Ureter (tissue), 1 donor: Measurements from ENCODE around the gene CPZ. TPM values are rescaled to one million over a fixed set of nuclear protein-coding genes. Genes with fewer than 3 reads are reported as not detected.
"Not testable (repeated sequence)": the region's sequence is repeated elsewhere in the genome, so short reads cannot be mapped to it uniquely, and the experiment has no call there.

Source experiments
- DNase-seq: peaks from one replicate; pipeline ENCODE4 v3.0.0-alpha.2; 2020; ENCODE audit warnings: low spot score
- total RNA-seq: library from RNA; stranded (reverse); gene quantifications from one replicate; pipeline ENCODE4 v1.2.4, GENCODE V29; 2023
- donor health status: DM: yes; HTN: yes; CAD: no.

CPZ gene
- total RNA-seq, 1 donor from 2014 or later: 7.4 TPM

DNA sequence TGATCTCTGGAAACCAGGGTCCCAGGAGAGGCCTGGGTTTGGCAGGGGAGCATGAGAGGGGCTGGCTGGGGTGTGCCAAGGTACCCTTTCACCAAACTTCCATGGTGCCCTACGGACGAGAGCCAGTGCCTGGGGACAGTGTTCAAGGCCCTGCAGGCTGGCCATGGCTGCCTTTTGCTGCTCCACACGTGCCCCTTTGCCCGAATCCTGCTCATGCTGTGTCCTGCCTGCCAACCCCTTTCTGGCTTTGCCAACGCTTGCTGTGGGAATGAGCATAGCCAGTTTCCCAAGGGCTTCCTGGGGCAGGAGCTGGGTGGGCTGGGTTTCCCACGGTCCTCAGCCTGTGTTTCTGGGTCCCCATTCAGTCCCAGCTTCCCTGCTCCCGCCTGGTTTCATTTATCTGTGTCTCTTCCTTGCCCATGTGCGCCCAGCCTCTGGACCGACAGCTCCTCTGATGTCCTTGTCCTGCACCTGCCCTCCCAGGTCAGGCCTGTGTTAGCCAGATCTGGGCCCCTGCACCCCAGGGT, 17.3 kb downstream of the CPZ start:
- no peak for DNase-seq

DNA sequence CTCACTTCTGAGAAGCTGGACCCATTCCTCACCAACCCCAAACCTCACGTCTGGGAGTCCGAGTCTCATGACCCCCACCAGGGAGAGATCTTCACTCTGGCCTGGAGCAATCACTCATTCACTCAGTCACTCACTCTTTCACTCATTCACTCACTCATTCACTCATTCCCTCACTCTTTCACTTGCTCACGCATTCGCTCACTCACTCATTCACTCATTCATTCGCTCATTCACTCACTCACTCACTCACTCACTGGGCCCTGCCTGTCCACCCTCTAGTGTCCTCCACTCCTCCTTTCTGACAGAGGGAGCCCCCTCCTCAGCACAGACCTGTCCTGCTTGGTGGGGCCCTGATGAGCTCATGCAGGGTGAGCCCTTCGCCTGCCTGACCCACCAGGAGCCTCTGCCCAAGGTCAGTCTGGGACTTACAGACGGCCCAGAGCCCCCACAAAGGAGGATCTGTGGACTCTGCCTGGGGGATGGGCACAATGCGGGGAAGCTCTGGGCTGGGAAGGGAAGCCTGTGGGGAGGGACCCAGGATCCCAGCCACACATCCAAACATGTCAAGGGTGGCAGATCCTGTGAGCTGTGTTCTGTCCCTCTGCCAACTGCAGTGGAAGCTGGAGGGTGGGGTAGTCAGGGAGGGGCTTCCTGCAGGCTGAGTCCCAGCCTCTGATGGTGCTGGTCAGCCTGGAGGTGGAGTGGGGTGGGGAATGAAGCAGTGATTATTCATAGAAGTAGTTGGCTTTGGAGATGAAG, 18.5 kb downstream of the CPZ start:
- DNase-seq: no peak

DNA sequence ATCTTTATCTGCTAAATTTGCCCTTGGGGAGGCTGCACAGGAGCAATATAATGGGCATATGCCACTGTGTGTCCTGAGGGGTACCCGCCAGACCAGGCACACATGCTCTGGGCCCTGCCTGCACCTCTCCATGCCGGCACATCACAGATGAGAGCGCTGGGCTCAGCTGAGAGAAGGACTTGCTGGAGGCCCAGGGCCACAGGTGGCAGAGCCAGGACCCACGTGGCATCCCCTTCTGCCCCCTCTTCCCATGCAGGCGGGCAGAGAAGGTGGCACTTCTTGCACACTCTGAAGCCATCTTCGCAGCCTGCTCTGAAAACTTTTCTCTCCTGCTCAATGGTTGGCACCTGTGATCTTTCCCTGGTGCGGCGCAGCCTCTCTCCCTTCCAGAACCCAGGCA, 20.1 kb downstream of the CPZ start:
- no peak for DNase-seq

DNA sequence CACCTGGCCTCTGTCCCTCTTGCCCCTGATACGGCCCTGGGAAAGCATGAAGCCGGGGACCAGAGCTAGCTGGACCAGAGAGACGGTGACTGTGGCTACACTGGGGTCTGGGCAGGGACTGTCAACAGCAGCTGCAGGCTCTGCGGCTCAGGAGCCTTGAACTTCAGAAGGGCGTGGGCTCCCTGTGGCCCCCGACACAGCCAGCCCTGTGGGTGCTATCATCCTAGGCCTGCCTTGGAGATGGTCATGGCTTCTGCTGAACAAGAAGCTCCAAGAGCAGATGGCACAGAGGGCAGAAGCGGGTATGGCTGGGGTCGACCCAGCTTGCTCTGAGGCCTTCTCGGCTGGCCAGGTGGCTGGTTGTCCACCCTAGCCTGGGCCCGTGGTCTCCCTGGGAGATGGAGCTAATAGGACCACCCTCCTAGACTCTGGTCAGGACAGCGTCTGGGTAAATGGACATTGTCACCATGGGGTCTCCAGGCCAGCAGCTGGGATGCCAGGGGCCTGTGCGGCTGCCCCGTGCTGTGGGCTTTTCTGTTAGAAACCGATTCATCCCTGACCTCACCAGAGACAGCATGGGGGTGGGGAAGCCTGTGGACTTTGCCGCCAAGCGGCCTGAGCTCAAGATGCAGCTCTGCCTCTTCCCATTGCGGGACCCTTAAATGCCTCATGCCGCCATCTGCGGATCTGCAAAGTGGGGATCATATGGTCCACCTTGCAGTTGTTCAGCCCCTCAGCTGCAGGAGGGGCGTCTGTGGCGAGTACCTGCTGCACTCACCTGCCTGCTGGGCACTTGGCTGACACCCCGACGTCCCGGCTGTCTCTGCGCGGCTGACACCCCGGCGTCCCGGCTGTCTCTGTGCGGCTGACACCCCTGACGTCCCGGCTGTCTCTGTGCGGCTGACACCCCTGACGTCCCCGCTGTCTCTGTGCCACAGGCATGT, 21.1 kb downstream of the CPZ start:
- no peak for DNase-seq

DNA sequence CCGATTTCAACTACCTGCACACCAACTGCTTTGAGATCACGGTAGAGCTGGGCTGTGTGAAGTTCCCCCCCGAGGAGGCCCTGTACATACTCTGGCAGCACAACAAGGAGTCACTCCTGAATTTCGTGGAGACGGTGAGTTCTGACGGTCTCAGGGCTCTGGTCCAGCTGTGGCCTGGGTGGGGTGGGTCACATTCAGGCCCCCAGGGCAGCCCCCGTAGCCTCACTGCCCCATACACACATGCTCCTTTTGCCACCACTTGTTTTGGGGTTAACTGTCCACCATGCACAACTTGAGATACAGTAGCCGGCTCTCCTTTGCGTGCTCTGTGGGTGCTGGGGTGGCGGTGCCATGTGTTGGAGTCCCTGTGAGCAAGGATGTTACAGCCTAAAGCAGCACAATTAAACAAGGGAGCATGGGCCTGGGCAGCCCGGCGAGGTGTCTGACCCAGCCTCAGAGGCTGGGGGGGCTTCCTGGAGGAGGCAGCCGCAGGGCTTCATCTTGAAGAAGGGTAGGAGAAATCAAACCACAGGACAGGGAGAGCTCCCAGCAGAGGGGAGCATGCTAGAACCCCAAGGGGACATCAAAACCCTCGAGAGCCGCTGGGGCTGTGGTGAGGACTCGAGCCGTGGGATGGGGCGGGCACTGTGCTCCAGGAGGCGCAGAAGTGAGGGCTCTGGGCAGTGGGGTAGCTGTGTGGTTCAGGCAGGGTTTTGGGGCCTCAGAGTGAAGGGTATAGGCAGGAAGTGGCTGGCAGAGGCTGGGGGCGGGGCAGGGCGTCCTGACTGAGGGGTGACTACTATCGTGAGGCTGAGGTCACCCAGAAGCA, 22.0 kb downstream of the CPZ start:
- DNase-seq: no peak

DNA sequence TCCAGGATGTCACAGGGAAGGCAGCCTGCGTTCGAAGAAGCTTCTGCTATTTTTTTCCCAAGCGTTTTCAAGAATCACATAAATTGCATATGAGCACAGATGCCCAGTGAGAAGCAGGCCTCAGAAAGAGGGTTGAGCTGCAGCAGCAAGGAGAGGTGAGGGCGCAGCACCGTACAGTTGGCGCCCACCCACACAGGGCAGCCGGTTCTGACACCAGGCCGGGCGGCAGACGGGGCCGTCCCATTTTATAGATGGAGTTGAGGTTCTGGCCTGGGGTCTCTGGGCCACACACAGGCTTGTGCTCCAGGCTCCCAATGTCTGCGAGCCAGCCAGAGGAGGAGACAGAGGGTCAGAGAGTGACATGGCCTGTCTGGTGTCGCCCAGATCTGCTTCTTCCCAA, 22.8 kb downstream of the CPZ start:
- DNase-seq: no peak

DNA sequence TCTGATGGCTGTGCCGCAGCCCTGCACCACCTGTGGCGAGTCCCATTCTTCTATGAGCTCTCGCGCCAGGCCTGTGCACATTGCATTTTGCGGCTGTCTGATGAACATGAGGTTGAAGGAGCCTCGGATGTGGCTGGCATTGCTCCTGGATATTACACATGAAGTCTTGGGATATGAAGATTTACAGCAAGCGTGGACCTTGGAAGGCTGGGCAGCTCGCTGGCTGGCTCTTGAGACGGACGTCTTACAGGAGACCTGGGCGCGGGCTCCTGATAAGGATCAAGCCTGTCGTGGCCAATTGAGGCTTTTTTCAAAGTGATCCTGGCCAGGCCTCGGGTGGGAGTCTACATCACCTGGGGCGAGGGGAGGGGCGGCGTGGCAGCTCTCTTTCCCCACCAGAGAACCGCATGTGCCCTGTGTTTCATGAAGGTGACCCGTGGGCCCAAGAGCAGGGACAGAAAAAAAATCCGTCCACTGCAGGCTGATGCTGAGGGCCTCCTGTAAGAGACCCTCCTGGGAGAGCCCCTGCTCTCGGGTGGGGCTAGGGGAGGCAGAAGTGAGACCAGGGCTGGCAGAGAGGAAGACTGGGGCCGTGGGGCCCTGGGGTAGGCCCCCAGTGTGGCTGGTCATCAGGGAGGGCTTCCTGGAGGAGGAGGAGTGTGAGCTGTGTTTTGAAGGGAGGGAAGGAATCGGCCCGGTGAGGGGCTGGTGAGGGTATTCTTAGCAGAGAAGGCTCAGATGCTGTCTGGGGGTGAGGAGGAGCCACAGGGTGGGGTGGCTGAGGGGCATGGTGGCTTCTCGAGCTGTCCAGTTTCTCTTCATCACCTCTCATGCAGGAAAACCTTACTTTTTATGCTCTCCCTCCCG, 23.6 kb downstream of the CPZ start:
- DNase-seq: no peak

DNA sequence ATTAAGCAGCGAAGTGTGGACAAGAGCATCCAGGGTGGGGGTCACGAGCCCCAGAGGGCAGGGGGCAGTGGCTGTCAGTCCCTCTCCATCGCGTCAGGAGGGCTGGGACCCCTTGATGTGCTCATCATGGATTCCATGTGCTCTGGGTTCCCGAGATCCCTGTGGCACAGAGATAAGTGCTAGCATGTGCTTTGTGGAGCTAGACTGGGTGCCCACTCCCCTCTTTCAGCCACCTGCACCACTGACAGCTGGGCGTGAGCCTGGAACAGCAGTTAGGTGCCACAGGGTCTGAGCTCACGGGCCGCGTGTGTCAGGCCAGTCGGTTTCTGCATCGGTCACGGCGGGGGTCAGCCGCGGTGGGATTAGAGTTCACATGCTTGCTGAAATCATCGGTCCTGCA, 24.3 kb downstream of the CPZ start:
- DNase-seq: no peak

DNA sequence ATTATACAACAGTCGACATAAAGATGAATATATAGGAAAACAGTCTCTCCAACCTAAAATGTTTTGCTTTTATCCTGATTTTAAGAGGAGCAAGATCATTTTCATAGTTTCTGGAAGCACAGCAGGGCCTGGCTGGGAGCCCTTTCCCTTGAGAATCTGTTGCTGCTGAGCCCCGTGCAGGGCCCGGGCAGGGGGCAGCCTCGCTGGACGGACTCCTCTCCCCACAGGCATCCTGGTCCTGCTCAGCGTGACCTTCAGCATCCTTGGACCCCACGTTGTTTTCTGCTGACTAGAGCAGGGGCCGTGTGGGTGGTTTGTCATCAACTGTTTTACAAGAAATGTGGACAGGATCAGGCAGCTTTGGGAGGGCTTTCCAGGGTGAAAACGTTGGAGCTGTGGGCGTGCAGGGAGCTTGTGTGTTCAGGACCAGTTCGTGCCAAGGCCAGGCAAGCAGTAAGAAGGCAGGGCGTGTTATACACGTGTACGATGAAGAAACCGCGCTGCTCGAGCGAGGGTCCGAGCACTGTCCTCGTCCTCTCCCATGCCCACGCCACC, 25.0 kb downstream of the CPZ start:
- DNase-seq: no peak

DNA sequence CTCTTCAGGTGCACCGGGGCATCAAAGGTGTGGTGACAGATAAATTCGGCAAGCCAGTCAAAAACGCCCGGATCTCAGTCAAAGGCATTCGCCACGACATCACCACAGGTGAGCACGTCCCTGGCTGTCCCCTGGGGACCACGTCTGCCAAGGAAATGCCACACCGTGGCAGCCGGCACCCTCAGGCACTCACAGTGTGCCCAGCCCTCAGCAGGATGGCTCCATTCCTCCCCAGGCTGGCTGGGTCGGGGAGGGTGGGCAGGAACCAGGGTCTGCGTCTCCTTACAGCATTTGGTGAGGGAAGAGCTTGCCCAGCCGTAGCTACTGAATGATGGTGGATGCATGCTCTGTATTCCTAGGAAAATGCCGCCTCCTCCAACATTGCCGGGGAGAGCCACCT, 25.9 kb downstream of the CPZ start:
- DNase-seq: no peak

DNA sequence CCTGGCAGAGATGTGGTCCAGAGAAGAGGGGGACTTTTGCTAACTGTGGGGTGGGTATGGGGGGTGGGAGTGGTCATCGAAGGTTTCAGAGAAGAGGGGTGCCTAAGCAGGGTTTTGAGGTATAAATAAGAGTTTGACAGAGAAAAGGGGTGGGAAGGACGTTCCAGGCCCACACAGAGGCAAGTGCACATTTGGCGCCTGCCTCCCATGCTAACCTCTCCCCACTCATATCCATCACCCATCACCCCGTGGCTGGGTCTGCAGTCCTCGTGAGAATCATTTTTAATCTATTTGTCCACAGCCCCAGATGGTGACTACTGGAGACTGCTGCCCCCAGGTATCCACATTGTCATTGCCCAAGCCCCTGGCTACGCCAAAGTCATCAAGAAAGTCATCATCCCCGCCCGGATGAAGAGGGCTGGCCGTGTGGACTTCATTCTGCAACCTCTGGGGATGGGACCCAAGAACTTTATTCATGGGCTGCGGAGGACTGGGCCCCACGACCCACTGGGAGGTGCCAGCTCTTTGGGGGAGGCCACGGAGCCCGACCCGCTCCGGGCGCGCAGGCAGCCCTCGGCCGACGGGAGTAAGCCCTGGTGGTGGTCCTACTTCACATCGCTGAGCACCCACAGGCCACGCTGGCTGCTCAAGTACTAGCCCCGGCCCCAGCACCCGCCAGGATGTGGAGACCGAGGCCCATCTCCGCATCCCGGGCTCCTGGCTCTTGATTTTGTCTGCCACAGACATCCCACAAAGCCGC, 26.6 kb downstream of the CPZ start:
- DNase-seq: no peak

DNA sequence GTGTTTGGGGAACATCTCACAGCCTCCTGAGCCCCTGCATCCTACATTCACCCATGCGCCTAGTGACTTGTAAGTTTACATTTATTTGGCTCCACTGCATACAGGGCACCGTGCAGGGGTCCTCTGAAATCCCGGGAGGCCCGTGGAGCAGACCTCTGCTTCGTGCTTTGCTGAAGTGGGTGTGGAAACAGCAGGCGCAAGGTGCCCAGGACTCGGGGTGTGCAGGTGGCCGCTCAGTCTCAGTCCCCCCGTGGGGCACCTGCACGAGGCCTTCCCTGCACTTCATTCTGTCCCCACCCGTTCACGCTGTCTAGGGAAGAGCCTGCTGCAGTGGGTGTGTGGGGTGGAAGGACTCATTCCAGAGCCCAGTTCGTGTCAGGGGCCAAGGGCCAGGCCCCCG, 28.6 kb downstream of the CPZ start:
- DNase-seq: not testable (repeated sequence)

DNA sequence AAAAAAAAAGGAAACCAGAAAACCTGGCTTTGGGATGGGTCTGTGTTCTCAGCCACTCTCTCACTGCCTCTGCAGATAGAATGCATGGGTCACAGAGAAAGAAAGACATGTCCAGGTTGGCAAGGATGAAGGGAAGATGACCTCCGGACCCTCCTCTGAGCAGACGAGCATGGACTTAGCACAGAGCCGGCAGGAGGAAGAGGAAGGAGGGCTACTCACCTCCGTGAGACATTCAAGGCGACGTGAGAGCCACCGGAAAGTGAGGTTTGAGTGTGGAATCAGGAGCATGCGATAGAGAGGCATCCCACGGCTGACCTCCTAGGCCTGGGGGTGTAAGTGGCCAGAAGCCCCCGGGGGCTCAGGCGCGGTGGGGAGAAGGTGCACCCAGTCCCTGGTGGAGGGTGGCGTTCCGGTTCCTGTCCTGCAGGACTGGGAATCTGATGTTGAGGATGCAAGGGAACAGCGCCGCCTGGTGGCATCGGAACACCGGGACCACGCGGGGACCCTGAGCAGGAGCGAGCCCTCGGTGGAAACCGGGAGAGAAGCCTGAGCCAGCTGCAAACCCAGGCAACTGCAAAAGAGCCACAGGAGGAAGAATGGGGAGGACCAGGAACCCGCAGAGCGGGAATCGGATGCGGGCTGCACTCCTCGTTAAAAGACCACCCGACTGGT, 32.2 kb downstream of the CPZ start:
- DNase-seq: not testable (repeated sequence)

DNA sequence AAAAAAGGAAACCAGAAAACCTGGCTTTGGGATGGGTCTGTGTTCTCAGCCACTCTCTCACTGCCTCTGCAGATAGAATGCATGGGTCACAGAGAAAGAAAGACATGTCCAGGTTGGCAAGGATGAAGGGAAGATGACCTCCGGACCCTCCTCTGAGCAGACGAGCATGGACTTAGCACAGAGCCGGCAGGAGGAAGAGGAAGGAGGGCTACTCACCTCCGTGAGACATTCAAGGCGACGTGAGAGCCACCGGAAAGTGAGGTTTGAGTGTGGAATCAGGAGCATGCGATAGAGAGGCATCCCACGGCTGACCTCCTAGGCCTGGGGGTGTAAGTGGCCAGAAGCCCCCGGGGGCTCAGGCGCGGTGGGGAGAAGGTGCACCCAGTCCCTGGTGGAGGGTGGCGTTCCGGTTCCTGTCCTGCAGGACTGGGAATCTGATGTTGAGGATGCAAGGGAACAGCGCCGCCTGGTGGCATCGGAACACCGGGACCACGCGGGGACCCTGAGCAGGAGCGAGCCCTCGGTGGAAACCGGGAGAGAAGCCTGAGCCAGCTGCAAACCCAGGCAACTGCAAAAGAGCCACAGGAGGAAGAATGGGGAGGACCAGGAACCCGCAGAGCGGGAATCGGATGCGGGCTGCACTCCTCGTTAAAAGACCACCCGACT, 37.8 kb downstream of the CPZ start:
- DNase-seq: not testable (repeated sequence)

DNA sequence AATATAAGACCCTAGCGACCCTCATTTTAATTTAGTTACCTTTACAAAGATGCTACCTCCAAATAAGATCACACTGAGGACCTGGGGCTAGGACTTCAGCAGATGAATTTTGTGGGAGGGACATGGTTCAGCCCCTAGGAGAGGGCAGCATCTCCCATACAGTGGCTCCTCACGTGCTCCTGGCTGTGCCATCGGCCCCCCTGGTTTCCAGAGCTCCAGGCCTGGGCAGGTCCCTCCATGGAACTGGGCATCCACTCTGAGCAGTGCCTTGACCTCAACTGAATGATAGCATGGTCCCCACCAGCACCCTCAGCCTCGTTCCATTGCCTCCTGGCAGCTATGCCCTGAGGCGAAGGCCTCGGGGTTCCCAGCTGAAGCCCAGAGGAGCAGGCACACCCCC, 39.3 kb downstream of the CPZ start:
- DNase-seq: not testable (repeated sequence)

DNA sequence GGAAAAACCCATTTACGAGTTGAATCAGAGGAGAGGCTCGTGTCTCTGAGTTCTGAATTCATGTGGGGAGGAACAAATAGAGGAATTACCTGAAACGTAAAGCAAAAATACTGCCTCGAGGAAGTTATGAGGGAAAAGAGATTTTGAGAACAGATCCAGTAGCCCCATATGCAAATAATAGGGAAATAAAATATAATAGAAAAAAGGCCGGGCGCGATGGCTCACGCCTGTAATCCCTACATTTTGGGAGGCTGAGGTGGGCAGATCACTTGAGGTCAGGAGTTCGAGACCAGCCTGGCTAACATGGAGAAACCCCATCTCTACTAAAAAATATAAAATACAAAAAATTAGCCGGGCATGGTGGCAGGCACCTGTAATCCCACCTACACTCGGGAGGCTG, 42.2 kb downstream of the CPZ start:
- DNase-seq: not testable (repeated sequence)

DNA sequence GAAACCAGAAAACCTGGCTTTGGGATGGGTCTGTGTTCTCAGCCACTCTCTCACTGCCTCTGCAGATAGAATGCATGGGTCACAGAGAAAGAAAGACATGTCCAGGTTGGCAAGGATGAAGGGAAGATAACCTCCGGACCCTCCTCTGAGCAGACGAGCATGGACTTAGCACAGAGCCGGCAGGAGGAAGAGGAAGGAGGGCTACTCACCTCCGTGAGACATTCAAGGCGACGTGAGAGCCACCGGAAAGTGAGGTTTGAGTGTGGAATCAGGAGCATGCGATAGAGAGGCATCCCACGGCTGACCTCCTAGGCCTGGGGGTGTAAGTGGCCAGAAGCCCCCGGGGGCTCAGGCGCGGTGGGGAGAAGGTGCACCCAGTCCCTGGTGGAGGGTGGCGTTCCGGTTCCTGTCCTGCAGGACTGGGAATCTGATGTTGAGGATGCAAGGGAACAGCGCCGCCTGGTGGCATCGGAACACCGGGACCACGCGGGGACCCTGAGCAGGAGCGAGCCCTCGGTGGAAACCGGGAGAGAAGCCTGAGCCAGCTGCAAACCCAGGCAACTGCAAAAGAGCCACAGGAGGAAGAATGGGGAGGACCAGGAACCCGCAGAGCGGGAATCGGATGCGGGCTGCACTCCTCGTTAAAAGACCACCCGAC, 43.5 kb downstream of the CPZ start:
- not testable (repeated sequence) for DNase-seq

DNA sequence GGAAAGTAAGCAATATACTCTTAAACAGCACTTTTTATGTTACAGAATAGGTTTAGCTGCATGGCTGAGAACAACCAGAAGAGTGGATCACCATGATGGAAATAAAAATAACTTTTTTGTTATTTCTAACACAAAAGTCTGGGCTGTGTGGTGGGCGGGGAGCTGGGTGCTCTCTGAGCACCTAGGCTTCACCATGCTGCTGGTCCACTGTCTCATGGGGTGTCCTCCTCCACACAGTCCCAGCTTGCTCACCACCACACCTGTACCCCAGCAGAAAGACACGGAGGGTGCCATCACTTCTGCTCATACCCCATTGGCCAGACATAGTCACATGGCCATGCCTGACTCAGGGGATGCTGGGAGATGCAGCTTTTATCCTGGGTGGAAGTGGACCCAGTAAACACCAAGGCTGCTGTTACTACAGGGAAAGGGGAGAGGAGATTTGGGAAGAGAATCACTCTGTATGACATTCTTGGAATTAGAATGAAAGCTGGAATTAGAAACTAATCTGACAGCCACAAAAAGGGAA, 45.0 kb downstream of the CPZ start:
- DNase-seq: no peak
